HepG2 (cell line): ENCODE results near the gene RPS14. TPM values are rescaled to one million over a fixed set of nuclear protein-coding genes. Genes with fewer than 3 reads are reported as not detected.

Source experiments
- DMTF1 ChIP-seq: sonication (generic); formaldehyde crosslinking; IDR thresholded peaks from 2 replicates; pipeline ENCODE4 v1.4.0; 2020; ENCODE audit warnings: mild to moderate bottlenecking, missing genetic modification reagents
- FOXC1 ChIP-seq: sonication (generic); formaldehyde crosslinking; IDR thresholded peaks from 2 replicates; pipeline ENCODE4 v1.8.0; 2022; ENCODE audit warnings: mild to moderate bottlenecking, missing genetic modification reagents, borderline replicate concordance
- GPN1 ChIP-seq: sonication (generic); formaldehyde crosslinking; IDR thresholded peaks from 2 replicates; pipeline ENCODE4 v1.5.1; 2020; ENCODE audit warnings: missing genetic modification reagents, borderline replicate concordance
- HHEX ChIP-seq: IDR thresholded peaks from 2 replicates; pipeline ENCODE4 v1.6.1; 2016; ENCODE audit warnings: control low read depth
- KDM5A ChIP-seq: fragments of 200-600 bp; sonication (generic); IDR thresholded peaks from 2 replicates; pipeline ENCODE4 v1.7.0; 2018; ENCODE audit warnings: antibody characterized with exemption, mild to moderate bottlenecking, low read length, borderline replicate concordance
- MED8 ChIP-seq: sonication (generic); formaldehyde crosslinking; IDR thresholded peaks from 2 replicates; pipeline ENCODE4 v1.8.1; 2023; ENCODE audit warnings: mild to moderate bottlenecking, missing genetic modification reagents; ENCODE audit not compliant: insufficient replicate concordance
- NR0B2 ChIP-seq: sonication (generic); formaldehyde crosslinking; IDR thresholded peaks from 2 replicates; pipeline ENCODE4 v1.4.0; 2020; ENCODE audit warnings: mild to moderate bottlenecking, missing genetic modification reagents
- PHF20 ChIP-seq: sonication (generic); formaldehyde crosslinking; IDR thresholded peaks from 2 replicates; pipeline ENCODE4 v1.5.0; 2020; ENCODE audit warnings: mild to moderate bottlenecking, missing genetic modification reagents
- RBAK ChIP-seq: sonication (generic); formaldehyde crosslinking; IDR thresholded peaks from 2 replicates; pipeline ENCODE4 v1.5.1; 2020; ENCODE audit warnings: mild to moderate bottlenecking, missing genetic modification reagents
- SCMH1 ChIP-seq: sonication (generic); formaldehyde crosslinking; IDR thresholded peaks from 2 replicates; pipeline ENCODE4 v1.9.0; 2021; ENCODE audit warnings: missing genetic modification reagents, mild to moderate bottlenecking, borderline replicate concordance
- SP1 ChIP-seq, 2 experiments: fragments of 450-650 bp in 1 of 2; sonication (generic) in 1 of 2; formaldehyde crosslinking in 1 of 2; IDR thresholded peaks; 2 replicates each; pipeline versions ENCODE4 v1.4.0 to v1.6.1; 2016 to 2020; ENCODE audit warnings: missing genetic modification reagents in 1 of 2
- THAP8 ChIP-seq: sonication (generic); formaldehyde crosslinking; IDR thresholded peaks from 2 replicates; pipeline ENCODE4 v1.5.1; 2020; ENCODE audit warnings: missing genetic modification reagents, mild to moderate bottlenecking, borderline replicate concordance
- THRA ChIP-seq: sonication (generic); formaldehyde crosslinking; IDR thresholded peaks from 2 replicates; pipeline ENCODE4 v1.4.0; 2020; ENCODE audit warnings: missing genetic modification reagents, borderline replicate concordance
- ZBTB7B ChIP-seq: sonication (generic); formaldehyde crosslinking; IDR thresholded peaks from 2 replicates; pipeline ENCODE4 v1.4.0; 2020; ENCODE audit warnings: missing genetic modification reagents
- ZFP36L1 ChIP-seq: sonication (generic); formaldehyde crosslinking; IDR thresholded peaks from 2 replicates; pipeline ENCODE4 v1.8.0; 2022; ENCODE audit warnings: mild to moderate bottlenecking, missing genetic modification reagents, moderate library complexity
- ZMYM2 ChIP-seq: sonication (generic); formaldehyde crosslinking; IDR thresholded peaks from 2 replicates; pipeline ENCODE4 v1.8.0; 2022; ENCODE audit warnings: mild to moderate bottlenecking, missing genetic modification reagents
- ZNF121 ChIP-seq: sonication (generic); formaldehyde crosslinking; IDR thresholded peaks from 2 replicates; pipeline ENCODE4 v1.5.0; 2020; ENCODE audit warnings: mild to moderate bottlenecking, missing genetic modification reagents
- ZNF232 ChIP-seq: sonication (generic); formaldehyde crosslinking; IDR thresholded peaks from 2 replicates; pipeline ENCODE4 v1.4.0; 2020; ENCODE audit warnings: missing genetic modification reagents, borderline replicate concordance
- ZNF34 ChIP-seq: sonication (generic); formaldehyde crosslinking; IDR thresholded peaks from 2 replicates; pipeline ENCODE4 v1.4.0; 2020; ENCODE audit warnings: mild to moderate bottlenecking, missing genetic modification reagents, borderline replicate concordance
- ZNF512B ChIP-seq: sonication (generic); formaldehyde crosslinking; IDR thresholded peaks from 2 replicates; pipeline ENCODE4 v1.5.1; 2020; ENCODE audit warnings: missing genetic modification reagents, mild to moderate bottlenecking, borderline replicate concordance
- ZNF543 ChIP-seq: sonication (generic); formaldehyde crosslinking; IDR thresholded peaks from 2 replicates; pipeline ENCODE4 v1.4.0; 2020; ENCODE audit warnings: mild to moderate bottlenecking, missing genetic modification reagents
- ZNF775 ChIP-seq: sonication (generic); formaldehyde crosslinking; IDR thresholded peaks from 2 replicates; pipeline ENCODE4 v1.4.0; 2020; ENCODE audit warnings: missing genetic modification reagents, mild to moderate bottlenecking, moderate library complexity, borderline replicate concordance
- polyA plus RNA-seq, 8 experiments: library from polyadenylated mRNA; depleted of rRNA in 3 of 8; stranded (reverse) in 7 of 8; unstranded in 1 of 8; fragments of >200 nt; fragmentation: Illumina TruSeq in 4 of 8; extraction: Trizol in 4 of 8; gene quantifications; 2 replicates each; pipeline versions ENCODE4 v1.2.1 to v1.2.3, GENCODE V29; 2011 to 2016; ENCODE audit warnings: low read depth in 4 of 8, missing spikeins in 1 of 8, mixed read lengths in 1 of 8; ENCODE audit not compliant: insufficient read depth in 1 of 8
- total RNA-seq, 5 experiments: library from RNA; depleted of rRNA; stranded (reverse); fragments of >200 nt; fragmentation: Illumina TruSeq; extraction: Trizol; gene quantifications; 2 replicates each; pipeline ENCODE4 v1.2.3, GENCODE V29; 2016; ENCODE audit warnings: low read depth in 1 of 5

The RPS14 gene
- total and polyA plus RNA-seq, 2 of the 13 experiments (the other 11 are each of a cell fraction or from before 2014, with no cell fraction given) = 2,116 to 3,295 TPM

- TF ChIP-seq THAP8 (CRISPR knock-in tag) (no peak), ZMYM2 (CRISPR knock-in tag) (no peak), FOXC1 (CRISPR knock-in tag) (no peak), ZFP36L1 (CRISPR knock-in tag) (no peak), ZNF775 (CRISPR knock-in tag) (no peak), MED8 (no peak), KDM5A (peak; percentile 65), GPN1 (CRISPR knock-in tag) (no peak), ZNF232 (CRISPR knock-in tag) (no peak), ZNF121 (no peak), SCMH1 (no peak), ZNF512B (CRISPR knock-in tag) (0 out of 2 replicates have a peak, but pooled peaks have one; percentile 54), HHEX (CRISPR knock-in tag) (no peak), THRA (CRISPR knock-in tag) (no peak), NR0B2 (no peak), SP1 (IDR thresholded peaks at IDR 0.05) (no peak), SP1 (CRISPR knock-in tag; IDR thresholded peaks at IDR 0.05) (peak; percentile 44), ZNF543 (CRISPR knock-in tag) (no peak), DMTF1 (CRISPR knock-in tag) (no peak), ZNF34 (no peak), RBAK (CRISPR knock-in tag) (no peak), ZBTB7B (CRISPR knock-in tag) (0 out of 2 replicates have a peak, but pooled peaks have one; percentile 41), PHF20 (CRISPR knock-in tag) (no peak)
Measured at GRCh38 chr5:150458802-150459557, 9.4 kb upstream of the RPS14 start (continued).
